HG02763 (cell line): ENCODE data around the gene IVNS1ABP.

Experiments used
- ATAC-seq: cut with Tn5 transposase; IDR thresholded peaks from one replicate; pipeline ENCODE4 v1.9.1; 2021; ENCODE audit warnings: mild to moderate bottlenecking, moderate library complexity; ENCODE audit not compliant: unreplicated experiment

The IVNS1ABP gene

DNA sequence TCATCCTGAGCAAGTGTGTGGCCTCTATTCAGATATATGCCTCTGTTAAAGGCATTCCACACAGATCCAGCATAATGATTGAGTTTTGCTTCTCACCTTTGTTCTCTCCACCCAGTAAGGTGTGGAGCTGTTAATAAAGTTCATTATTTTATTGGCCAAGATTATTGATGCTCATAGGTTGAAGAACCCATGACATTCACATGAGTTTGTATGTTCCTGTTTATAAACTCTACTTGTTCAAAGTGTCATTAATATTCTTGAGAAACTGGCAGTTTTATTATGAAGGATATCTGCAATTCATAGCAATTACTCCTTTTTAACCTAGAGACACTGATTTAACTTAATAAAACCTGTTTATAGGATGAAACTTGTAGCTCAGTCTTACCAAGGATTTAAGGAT is 22.0 kb downstream of the IVNS1ABP start:
- no peak for ATAC-seq

DNA sequence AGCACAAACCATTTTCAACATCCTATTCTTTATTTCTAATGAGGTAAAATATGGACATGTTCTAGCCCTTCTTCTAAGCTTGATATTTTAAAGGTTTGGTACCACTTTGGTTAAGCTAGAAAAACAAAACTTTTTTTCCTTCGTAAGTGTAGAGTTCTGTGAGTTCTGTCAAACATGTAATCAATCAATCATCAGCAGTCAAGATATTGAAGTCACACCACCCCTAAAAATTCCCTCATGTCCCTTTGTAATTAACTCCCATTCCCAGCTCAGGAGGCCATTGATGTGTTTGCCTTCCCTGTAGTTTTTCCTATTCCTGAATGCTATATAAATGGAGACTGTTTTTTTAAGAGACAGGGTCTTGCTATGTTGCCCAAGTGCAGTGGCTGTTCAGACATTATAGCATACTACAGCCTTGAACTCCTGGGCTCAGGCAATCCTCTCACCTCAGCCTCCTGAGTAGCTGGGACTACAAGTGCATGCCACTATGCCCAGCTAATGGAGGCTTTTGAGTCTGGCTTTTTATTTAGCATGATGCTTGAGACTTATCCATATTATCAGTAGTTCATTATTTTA is 23.0 kb downstream of the IVNS1ABP start:
- ATAC-seq = no peak

DNA sequence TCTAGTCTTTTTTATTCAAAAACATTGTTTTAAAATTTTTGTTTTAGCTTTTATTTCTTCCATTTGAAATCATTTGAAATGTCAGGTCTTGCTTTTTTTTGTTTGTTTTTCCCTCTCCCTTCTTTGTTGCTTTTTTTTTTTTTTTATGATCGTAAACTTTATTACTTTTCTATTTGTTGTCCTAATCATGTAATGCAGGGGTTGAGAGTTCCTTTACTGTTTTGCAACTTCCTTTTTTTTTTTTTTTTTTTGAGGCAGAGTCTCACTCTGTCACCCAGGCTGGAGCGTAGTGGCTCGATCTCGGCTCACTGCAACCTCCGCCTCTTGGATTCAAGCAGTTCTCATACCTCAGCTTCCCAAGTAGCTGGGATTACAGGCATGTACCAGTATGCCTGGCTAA is 24.8 kb downstream of the IVNS1ABP start:
- ATAC-seq = no peak

DNA sequence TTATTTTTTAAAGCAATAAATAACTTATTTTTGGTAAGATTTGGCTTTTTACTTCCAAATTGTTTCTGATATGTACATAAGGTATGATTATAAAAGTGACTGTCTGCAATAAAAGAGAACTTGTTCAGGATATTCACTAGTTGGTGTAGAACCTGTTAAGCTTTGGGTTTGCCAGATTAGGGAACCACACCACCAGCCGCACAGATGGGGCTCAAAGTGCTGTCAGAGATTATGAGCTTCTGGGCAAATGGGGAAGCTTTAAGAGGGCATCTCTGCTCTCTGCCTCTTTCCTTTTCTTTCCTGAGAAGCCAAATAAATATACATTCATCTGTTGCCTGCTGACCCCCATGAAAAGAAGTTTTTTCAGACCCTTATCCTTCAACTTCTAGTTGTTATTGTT is 25.4 kb downstream of the IVNS1ABP start:
- ATAC-seq = no peak

DNA sequence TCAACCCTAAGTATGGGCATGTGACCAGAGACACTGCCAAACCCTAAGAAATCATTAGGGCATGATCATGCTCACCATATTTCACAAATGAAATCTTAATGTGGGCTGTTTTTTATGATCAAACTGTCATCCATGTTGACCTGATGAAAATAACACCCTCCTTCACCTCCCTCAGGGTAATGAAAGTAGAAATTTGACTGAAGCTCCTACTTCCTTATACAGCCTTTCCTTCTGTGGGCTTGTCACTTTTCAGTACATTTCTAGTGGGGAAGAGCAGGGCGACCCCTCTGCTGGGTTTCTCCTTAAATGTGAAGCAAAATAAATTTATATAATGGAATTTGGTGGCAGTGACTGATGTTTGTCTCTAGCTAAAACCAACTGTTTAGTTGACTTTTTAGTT is 25.9 kb downstream of the IVNS1ABP start:
- no peak for ATAC-seq

DNA sequence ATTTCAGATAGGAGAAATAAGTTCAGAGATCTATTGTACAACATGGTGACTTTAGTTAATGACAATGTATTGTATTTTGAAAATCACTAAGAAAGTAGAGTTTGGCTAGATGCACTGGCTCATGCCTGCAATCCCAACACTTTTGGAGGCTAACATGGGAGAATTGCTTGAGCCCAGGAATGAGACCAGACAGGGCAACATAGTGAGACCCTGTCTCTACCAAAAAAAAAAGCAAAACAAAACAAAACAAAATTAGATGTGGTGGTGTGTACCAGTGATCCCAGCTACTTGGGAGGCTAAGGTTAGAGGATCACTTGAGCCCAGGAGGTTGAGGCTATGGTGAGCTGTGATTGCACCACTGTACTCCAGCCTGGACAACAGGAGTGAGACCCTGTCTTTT is 27.2 kb downstream of the IVNS1ABP start:
- ATAC-seq = no peak

DNA sequence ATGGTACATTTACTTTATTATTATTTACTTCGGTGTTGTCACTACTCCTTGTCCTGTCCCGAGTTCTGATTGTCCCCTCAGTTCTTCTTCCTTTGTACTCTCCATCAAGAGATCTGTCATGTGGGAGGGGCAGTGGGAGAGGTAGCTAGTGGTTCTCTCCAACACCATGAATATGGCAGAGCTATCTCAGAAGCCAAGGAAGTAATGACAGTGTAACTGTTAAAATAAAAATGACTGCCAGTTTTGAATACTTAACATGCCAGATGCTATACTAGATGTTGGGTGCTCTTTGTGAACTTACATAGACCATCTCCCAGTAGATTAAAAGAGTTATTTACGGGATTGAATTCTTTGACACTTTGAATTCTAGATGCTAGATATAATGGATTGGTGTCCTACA is 28.6 kb downstream of the IVNS1ABP start:
- ATAC-seq = no peak

DNA sequence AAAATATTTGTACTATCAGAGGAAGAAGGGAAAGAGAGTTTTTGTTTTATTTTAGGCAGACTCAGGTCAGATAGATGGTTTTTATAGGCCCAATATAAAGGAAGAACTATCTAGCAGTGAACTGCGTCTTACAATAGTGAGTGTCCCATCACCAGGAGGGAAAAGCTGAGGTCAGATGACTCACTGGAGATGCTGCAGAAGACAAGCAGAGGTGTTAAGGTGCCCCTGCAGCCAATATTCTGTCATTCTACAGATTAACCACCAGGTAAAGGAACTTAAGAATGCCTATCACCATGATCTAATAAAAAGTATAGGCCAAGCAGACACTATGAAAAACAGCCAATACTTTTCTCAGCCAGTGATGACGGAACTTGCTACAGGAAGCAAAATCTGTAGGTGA is 29.6 kb downstream of the IVNS1ABP start:
- ATAC-seq = no peak

DNA sequence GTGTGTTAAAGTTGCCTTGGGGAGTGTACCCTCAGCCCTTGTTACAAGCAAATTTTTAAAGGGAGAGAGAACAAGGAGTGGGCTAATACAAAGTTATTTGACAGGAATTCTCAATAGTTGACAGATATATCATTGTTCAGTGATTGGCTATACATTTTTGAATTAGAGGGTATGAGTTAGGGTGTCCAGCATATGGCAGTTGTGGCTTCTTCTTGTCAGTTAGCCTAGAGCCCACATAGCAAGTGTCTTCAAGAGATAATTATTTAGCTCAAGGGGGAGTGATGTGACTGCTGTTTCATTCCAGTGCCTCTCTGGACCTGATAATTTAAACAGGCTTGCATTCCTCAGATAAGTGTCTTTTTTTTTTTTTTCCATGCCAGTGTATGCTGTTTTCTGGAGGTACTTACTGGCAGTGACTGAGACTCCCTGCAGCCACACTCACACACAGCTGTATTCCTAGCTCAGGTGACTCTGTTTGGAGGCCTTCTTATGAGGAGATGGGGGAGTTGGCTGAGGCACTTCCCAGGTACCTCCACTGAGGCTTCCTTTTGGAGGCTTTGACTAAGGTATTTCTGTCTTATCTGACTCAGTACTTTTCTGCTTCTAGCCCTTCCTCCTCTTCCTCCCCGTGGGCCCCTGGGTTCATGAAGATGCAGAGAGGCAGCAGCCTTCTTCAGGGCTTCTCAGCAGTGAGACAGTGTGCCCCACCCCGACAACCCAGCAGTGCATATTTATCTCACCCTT is 32.3 kb downstream of the IVNS1ABP start:
- ATAC-seq = no peak

DNA sequence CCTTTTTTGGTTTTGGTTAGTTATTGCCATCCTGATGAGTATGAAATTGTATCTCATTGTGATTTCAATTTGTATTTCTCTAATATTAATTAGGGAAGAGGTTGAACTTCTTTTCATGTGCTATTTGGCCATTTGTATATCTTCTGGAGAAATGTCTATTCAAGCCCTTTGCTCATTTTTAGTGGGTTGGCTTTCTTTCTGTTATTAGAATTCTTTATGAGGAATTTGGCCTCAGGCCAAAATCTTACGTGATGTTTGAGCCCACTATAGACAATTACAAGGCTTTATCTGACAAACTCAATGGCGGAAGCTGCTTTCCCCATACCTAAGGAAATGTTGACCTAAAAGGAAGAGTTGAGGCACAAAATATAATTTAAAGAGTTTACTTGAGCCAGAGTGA is 32.9 kb downstream of the IVNS1ABP start:
- ATAC-seq = no peak

DNA sequence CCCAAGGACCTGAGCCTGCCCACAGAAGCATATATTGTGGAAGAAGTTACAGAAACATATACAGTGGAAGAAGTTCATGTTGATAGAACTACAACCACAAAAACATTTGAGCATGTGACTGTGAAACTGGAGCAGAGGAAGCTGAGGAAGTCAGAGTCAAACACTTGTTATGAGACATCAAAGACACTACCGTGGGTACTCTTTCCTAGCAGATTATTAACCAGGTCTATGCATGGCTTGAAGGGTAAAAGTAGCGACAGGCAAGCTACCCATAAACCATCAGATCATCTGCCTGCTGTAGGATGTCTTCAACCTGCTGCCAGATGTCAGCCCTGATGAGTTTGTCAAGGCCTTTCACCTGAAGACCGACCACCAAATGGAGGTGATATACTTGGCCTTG is 35.8 kb downstream of the IVNS1ABP start:
- peak; percentile 90 for ATAC-seq

DNA sequence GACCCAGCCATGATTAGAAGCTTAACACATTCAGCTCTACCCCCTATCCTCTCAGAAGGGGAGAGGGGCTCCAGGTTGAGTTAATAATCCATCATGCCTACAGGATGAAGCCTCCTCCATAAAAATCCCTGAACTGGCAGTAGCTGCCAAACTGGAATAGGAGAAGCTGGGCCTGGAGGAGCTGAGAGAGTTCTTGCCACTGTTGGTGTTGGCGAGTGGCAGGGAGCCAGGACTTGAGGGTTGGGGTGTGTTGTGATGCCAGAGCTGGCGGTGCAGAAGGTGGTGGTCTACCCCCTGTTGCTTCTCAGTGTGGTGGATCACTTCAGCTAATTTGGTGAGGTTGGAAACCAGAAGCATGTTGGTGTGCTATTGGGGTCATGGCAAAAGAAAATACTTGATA is 36.5 kb downstream of the IVNS1ABP start:
- ATAC-seq = no peak

DNA sequence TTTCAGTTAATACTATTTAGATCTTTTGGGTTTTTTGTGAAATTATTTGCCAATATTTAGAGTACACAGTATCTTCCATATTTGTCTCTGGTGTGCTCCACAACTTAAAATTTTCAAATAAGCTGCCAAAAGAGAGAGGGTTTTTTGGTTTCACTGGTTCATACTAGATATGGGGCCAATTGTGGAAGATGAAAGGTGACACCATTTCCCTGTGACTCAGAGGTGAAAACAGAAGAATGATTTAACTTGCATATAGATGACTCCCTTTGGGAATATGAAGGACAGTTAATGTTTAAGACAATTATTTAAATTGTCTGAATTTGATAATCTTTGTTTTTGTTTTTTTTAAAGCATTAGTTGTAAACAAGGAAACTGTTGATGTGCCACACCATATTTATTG is 37.5 kb downstream of the IVNS1ABP start:
- ATAC-seq = no peak

DNA sequence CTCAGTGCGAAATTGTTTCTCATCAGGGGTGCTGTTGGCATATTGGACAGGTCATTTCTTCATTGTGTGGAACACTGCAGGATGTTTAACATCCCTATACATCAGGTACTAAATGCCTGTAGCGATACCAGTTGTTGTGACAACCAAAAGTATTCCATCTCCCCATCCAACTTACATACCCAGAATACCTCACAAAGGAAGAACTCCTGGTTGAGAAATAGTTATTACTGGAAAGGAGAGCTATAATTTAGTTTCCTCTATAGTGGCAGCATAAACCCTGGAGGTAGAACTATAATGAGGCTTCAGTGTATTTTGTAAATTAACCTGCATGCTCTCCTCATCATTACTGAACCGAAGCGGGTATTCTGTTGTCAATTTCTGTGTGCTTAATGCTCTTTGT is 45.1 kb downstream of the IVNS1ABP start:
- no peak for ATAC-seq

DNA sequence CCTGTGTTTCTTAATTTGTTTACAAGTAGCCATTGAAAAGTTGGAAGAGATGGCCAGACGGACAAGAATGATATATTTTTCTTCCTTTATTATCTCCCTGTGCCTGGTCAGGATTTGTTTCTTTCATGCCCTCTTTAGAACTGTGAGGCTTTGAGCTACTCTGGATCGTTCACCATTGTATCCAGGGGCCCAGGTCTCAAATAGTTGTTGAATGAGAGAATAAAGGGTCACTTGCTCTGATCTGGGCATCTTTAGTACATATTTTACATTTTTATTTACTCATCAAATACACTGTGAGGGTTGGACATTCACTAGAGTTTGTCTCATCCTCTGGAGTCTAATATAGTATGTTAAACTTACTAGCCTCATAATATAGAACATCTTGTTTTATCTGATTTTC is 48.7 kb downstream of the IVNS1ABP start:
- ATAC-seq = no peak

DNA sequence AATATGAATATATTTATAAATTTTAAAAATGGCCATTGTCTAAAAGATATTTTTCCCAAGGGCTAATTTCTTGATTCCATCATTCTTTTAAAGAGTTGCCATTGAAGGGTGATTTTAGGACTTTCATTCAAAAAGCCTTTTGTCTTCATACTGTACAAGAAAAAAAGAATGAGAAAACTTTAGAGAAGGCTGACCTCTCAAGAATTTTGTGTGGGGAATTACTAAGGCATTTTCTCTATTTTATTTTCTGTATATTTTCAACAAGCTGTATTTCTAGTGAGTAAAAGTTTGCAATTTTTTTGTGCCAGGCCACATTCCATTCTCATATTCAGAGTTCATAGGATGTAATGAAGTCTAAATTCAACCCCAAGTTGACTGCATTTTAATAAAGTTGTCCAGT is 49.3 kb downstream of the IVNS1ABP start:
- no peak for ATAC-seq

DNA sequence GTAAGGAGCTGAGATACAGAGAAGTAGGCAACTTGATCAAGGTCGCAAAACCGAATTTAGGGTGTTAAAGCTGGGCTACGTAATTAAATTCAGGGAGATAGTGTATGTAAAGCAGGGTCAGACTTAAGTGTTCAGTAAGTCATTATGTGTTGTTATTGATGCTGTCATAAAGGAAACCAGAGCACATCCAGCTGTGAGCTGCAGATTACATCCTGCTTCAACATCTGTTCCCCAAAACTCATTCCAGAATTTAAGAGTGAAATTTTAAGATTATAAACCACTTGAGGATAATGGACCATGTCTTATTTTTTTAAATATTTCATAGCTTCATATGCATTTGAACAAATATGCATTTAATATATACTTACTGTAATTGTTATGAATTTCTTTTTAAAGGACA is 49.7 kb downstream of the IVNS1ABP start:
- no peak for ATAC-seq

DNA sequence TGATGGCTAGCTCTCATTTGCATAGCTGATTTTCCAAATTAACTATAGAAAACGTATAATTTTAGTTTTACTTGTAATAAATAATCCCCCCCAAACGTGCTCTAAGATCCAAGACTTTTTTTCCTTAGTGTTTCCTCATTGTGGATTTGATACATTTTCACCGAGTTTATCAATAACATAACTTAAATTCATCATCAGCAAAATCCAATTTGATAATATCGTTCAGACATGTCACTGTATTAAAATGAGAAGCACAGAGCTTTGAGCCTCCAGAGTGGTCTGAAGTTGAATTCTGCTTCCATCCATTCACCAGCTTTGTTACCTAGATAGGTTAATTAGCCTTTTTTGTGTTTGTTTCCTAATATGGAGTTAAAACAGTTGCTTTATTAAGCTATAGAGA is 51.7 kb downstream of the IVNS1ABP start:
- no peak for ATAC-seq

DNA sequence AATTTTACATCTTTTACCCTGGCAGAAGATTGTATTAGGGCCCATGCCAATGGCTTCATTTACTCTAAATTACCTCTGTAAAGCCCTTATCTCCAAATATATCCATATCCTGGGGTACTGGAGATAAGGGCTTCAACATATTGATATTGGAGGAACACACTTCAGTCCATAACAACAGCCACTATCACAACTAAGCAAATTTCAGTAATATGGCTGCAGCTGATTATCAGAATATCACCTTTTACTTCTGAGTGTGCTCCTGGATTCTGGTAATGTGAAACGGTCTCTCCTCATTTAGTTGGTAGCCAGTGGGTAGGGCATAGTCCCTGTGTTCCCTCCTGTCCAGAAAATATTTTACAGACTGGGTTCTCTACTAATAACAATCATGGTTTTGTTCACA is 53.3 kb downstream of the IVNS1ABP start:
- no peak for ATAC-seq

DNA sequence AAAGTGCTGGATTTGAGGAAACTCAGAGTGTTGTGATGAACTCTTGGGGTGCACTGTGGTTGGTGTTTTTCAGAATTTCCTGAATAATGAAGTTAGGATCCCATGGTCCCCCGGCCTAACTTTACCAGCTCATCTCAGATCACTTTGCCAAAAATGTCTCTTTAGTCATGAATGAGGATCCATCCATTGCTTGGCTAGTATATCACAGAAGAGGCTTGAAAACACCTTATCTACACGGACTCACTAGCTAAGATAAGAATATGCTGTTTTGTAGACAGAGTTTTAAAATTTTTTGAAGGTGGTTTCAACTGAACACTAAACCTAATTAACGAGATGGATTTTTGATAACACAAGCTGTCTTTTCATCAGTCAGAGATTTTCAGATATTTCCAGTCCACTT is 53.8 kb downstream of the IVNS1ABP start:
- ATAC-seq = no peak

DNA sequence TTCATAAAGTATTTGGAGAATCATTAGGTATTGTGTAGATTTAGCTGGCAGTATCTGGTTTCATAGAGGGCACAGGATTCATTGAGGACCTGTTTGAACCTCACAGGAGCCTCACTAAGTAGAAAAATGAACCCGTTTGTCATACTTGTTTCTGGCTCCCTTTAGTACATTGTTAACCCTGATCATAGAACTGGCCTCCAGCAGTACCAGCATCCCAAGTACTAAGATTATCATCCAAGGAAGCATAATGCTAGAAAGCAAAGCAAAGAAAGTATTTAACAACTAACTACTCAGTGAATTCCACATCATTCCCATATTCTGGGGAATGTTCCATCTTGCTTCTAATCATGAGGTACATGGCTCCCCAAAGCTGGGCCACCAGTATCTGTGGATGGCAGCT is 54.9 kb downstream of the IVNS1ABP start:
- ATAC-seq = no peak

DNA sequence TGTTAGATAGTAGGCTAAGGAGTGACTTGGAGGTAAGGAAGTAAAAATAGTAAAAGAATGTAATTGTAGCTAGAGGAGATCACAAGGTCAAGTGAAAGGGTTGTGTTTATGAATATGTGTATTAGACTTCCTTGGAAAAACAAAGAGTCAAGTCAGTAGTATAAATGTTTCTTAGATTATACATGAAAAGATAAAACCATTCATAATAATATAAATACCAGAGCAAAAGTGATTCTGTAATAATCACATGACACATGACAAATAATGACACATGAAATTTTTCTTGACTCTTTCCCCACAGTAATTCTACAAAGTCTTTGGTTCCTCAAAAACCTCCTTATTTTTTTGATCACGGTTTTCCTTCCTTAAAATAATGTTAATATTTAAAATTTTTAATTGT is 56.4 kb downstream of the IVNS1ABP start:
- ATAC-seq = no peak

DNA sequence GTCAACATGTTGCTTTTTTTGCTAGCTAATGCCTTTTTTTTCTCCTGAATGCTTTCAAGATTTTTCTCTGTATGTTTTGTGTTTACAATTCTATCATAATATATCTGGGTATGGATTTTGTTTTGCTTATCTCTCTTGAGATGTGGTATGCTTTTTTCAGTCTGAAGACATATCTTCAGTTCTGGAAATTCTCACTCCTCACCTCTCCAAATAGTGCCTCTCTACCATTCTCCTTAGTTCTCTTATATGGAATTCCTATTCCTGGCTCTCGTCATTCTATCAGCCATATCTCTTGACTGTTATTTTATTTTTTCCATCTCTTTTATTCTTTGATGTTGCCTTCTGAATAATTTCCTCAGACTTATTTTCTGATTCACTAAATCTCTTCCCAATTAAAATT is 58.4 kb downstream of the IVNS1ABP start:
- no peak for ATAC-seq
